NOMO-1 (cell line): ENCODE results near the gene HEMGN.
A peak's percentile ranks its signal among the peaks of the same experiment; 100 is the strongest.

Experiments
- DNase-seq, 2 experiments: peaks; one replicate each; lab custom pipeline; 2025; ENCODE audit not compliant: unreplicated experiment in 2 of 2; lab: John Stamatoyannopoulos, UW

Gene HEMGN

GRCh38 chr9:97934321-97935115, 3.5 kb downstream of the HEMGN start:
- DNase-seq: no peak

DNA sequence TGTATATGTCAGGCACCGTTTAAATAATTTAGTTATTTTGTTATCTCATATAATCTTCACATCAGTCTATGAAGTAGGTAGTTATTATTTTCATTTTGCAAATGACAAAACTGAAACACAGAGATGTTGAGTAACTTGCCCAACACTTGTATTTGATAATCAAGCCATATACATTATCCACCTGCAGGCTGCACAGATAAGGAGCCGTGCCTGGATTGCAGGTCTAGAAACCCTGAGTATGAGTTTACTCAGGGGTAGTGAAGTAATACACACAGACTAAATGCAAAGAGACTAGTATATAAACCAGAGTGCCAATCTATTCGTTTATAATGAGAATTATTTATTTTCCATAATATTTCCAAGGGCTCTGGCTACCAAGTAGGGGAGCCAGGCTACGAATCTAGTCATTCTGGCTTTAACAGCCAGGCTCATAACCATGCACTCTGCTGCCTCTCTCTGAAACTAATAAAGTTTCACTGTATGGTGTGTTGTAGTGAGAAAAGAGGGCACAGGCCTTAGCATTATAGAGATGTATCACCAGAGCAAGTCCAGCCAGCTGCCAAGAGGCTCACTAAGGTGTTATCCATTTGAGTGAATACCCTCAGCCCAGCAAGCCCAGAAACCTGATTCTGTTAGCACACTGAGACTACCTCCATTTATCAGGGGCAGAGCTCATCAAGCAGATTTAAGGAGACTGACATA, 4.5 kb downstream of the HEMGN start:
- no peak for DNase-seq

DNA sequence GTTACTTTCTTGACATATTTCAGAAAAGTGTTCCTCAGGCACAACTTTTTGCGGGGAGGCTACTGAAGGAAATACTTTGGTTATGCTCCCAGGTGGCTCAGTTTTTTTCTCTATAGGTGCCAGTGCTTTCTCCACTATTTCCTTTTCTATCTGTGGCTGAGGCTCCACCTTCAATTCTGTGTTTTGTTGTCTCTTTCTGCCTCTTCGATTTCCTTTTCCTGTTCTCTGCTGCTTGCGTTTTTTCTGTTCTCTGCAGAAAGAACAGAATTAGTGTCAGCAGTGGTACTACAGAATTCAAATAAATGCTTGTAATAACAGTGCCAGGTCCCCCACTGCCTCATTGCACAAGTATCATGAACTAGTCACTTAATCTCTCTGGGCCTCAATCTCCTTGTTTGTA, 7.0 kb downstream of the HEMGN start:
- no peak for DNase-seq

DNA sequence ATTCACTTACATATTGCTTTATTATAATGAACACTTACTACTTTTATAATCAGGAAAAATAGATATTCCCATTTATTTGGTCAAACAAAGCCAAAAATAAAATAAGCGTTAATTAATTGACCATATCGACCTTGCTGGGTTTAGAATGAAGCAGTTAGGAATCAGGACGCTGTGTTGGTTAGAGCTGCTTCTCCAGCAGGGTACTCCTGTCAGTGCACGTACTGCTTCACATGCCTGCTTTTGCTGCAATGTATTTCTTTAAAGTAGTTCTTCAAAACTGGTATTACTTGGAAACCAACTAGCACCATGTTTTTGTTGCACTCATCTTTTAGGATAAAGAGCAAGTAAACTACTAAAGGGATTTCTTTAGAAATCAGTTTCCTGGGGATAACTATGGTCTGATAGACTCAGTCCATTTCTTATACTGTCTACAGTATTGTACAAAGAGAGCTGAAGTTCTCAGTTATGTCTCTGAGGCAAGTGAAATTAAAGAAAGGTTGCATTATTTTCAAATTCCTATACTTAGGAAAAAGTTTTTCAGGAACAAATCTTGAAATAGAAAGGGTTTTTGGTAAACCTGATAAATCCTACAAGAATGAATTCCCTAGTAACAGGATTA, 8.9 kb downstream of the HEMGN start:
- DNase-seq: no peak

GRCh38 chr9:97925497-97926334, 12.3 kb downstream of the HEMGN start:
- DNase-seq: no peak

DNA sequence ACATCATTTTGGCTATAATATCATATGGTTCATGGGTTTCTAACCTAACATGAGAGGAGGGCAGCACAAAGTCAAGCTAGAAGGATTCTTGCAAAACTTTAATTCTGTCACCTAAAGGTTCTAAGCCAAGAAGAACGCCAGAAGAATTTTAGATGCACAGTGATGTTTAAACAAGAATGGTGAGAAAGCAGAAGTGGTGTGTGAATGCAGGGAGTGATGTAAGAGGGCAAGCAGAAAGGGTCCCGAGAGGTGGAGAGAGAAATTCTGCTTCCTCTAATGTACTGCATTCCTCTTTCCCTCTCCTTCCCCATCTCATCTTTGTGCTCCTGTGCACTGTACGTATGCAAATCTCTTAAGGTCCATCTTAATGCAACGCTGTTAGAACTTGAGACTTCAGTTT, 13.6 kb downstream of the HEMGN start:
- DNase-seq: peak; percentile 83 to 90

GRCh38 chr9:97923529-97924108, 14.4 kb downstream of the HEMGN start:
- DNase-seq: peak; percentile 75 to 84

- peak; percentile 95 for DNase-seq
Observed at GRCh38 chr9:97921959-97922724, 15.8 kb downstream of the HEMGN start, which contains the start of gene TRMO. TRMO (minus strand) TSS chr9:97922500; CDS start chr9:97922493, 7 bp downstream.

GRCh38 chr9:97919217-97919813, 18.7 kb downstream of the HEMGN start:
- no peak for DNase-seq

- DNase-seq: no peak
Observed at GRCh38 chr9:97918611-97919010, 19.4 kb downstream of the HEMGN start.

DNA sequence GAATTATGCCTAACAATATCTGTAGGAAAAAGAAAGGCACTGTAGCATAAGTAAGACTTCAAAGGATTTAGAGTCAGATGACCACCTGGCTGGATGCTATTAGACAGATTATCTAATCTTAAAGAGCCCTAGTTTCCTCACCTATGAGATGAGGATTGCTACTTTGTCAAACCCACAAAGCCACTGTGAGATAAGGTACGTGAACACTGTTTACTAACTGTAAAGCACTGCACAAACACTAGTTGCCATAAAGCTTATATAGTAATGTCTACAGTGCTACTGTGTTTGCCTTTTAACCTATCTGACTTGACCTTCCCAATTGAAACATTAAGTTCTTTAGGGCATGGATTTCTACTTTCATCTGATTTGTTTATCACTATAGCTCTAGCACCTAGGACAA, 26.0 kb downstream of the HEMGN start:
- no peak for DNase-seq

- DNase-seq: no peak
Observed at GRCh38 chr9:97911528-97911927, 26.4 kb downstream of the HEMGN start.

DNA sequence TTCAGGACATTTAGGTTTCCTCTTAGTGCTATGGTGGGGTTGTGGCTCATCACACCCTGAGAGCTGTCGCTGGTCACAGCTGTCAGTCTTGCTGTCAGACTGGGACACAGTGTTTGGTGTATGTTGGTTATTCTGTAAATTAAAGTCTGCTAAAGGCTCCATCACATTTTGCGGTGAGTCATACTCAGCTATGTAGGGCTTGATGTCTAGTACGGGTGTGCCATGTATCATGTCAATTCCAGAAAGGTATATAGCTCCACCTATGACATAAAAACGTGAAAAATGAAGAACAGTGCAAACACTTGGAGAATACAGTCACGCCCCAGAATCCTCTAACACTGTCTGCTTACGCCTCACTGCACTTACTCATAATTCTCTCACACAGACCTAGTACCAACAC, 27.6 kb downstream of the HEMGN start:
- no peak for DNase-seq

GRCh38 chr9:97908705-97909104, 29.3 kb downstream of the HEMGN start:
- DNase-seq: peak; percentile 68 to 85

GRCh38 chr9:97907632-97908031, 30.3 kb downstream of the HEMGN start:
- no peak for DNase-seq

DNA sequence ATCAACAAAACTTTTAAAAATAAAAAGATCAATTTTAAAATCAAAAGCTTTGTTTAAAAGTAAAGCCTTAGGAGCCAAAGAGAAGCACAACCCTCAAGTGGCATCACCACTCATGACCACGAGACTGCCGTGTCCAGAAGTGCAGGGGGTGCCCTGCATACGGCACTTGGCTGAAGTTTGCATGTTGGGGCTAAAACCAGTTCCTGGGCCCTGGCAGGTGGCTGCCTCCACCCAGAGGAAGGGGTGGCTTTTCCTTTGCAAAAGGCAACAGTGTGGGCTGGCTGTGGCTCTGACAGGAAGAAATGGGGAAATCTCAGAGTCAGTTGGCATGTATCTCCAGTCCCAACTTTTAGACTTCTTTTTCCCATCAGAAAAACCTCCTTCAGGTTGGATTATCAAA, 30.9 kb downstream of the HEMGN start:
- peak; percentile 10 to 35 for DNase-seq

GRCh38 chr9:97906236-97906831, 31.6 kb downstream of the HEMGN start:
- peak; percentile 77 to 89 for DNase-seq

GRCh38 chr9:97905228-97905627, 32.7 kb downstream of the HEMGN start:
- peak in 1 of 2 experiments; percentile 10 for DNase-seq

DNA sequence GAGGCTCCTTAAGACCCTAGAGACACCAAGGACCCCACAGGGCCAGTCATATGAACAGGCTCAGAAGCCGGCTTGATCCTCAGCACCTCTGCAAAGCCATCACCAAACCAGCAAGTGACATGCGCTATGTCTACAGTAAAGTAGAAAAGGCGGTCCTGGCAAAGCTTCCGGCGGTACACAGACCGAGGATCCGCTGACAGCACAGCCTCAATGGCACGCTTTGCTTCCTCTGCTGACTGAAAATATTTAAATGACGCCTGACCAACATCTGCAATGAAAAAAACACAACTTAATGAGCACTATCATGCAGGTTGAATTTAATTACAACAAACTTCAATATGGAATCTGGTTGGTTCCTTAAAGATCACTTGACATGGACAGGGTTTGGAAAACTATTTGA, 33.2 kb downstream of the HEMGN start:
- no peak for DNase-seq
